HEK293 (cell line): ENCODE measurements around the gene ABCA3.

ENCODE experiments used
- CTCF ChIA-PET: fragments of 350-600 bp; formaldehyde crosslinking; extraction: SDS; loops from one replicate; lab custom pipeline; 2021; ENCODE audit warnings: antibody characterized with exemption; lab: Yijun Ruan, JAX
- POLR2A ChIA-PET: fragments of 300-600 bp; formaldehyde crosslinking; extraction: SDS; loops from one replicate; lab custom pipeline; 2020; ENCODE audit warnings: antibody characterized with exemption, inconsistent platforms; lab: Yijun Ruan, JAX
- H3K27ac ChIP-seq: fragments of 200-500 bp; sonication (Bioruptor generic); 2 replicates; pipeline ENCODE4 v1.5.1; 2014; ENCODE audit warnings: low read depth, low read length, control low read depth, inconsistent platforms; ENCODE audit errors: extremely low read depth
- H3K36me3 ChIP-seq, 2 experiments: fragments of 200-500 bp in 1 of 2; sonication (Bioruptor generic) in 1 of 2; 1 replicate in 1 of 2; 2 replicates in 1 of 2; pipeline ENCODE4 v1.5.1; 2014 to 2017; ENCODE audit warnings: inconsistent platforms in 2 of 2, low read length in 2 of 2; ENCODE audit not compliant: control insufficient read depth in 2 of 2, insufficient read depth in 1 of 2
- H3K4me1 ChIP-seq: fragments of 200-500 bp; sonication (Bioruptor generic); 2 replicates; pipeline ENCODE4 v1.5.1; 2014; ENCODE audit warnings: mild to moderate bottlenecking, low read length, inconsistent platforms; ENCODE audit not compliant: control insufficient read depth, insufficient read depth
- H3K4me3 ChIP-seq: 2 replicates; pipeline ENCODE4 v1.5.1; 2011; ENCODE audit warnings: low read depth, mild to moderate bottlenecking, control low read depth, low read length, moderate library complexity
- H3K9me3 ChIP-seq: fragments of 200-500 bp; sonication (Bioruptor generic); 2 replicates; pipeline ENCODE4 v1.5.1; 2014; ENCODE audit warnings: low read depth, low read length, inconsistent platforms; ENCODE audit not compliant: control insufficient read depth, insufficient read depth
- GFI1B ChIP-seq: fragments of 450-650 bp; formaldehyde crosslinking; IDR thresholded peaks from 2 replicates; pipeline ENCODE4 v1.5.1; 2016; ENCODE audit warnings: missing biosample characterization, missing genetic modification characterization
- GLIS2 ChIP-seq: fragments of 450-650 bp; formaldehyde crosslinking; IDR thresholded peaks from 2 replicates; pipeline ENCODE4 v1.5.1; 2016; ENCODE audit warnings: missing biosample characterization, missing genetic modification characterization
- HIC1 ChIP-seq: fragments of 450-650 bp; formaldehyde crosslinking; IDR thresholded peaks from 2 replicates; pipeline ENCODE4 v1.5.1; 2016; ENCODE audit warnings: missing biosample characterization, missing genetic modification characterization
- IKZF3 ChIP-seq: fragments of 450-650 bp; IDR thresholded peaks from 2 replicates; pipeline ENCODE4 v1.5.0; 2018; ENCODE audit warnings: missing biosample characterization, mild to moderate bottlenecking, missing genetic modification characterization, moderate library complexity
- KLF1 ChIP-seq: fragments of 450-650 bp; formaldehyde crosslinking; IDR thresholded peaks from 2 replicates; pipeline ENCODE4 v1.5.1; 2016; ENCODE audit warnings: missing biosample characterization, missing genetic modification characterization
- YY2 ChIP-seq: fragments of 450-650 bp; formaldehyde crosslinking; IDR thresholded peaks from 2 replicates; pipeline ENCODE4 v1.5.1; 2016; ENCODE audit warnings: missing biosample characterization, missing genetic modification characterization
- ZIC2 ChIP-seq: fragments of 450-650 bp; formaldehyde crosslinking; IDR thresholded peaks from 2 replicates; pipeline ENCODE4 v1.5.1; 2016; ENCODE audit warnings: missing biosample characterization, missing genetic modification characterization
- ZNF214 ChIP-seq: fragments of 450-650 bp; formaldehyde crosslinking; IDR thresholded peaks from 2 replicates; pipeline ENCODE4 v1.5.1; 2017; ENCODE audit warnings: missing biosample characterization, mild to moderate bottlenecking, missing genetic modification characterization, borderline replicate concordance
- ZNF223 ChIP-seq: fragments of 450-650 bp; formaldehyde crosslinking; IDR thresholded peaks from 2 replicates; pipeline ENCODE4 v1.5.1; 2016; ENCODE audit warnings: missing biosample characterization, missing genetic modification characterization
- ZNF394 ChIP-seq: fragments of 450-650 bp; formaldehyde crosslinking; IDR thresholded peaks from 2 replicates; pipeline ENCODE4 v1.5.1; 2016; ENCODE audit warnings: missing biosample characterization, missing genetic modification characterization, mild to moderate bottlenecking, moderate library complexity, borderline replicate concordance
- ZNF426 ChIP-seq: fragments of 450-650 bp; formaldehyde crosslinking; IDR thresholded peaks from 2 replicates; pipeline ENCODE4 v1.5.1; 2017; ENCODE audit warnings: missing biosample characterization, missing genetic modification characterization, mild to moderate bottlenecking, inconsistent platforms, moderate library complexity
- ZNF544 ChIP-seq: fragments of 450-650 bp; formaldehyde crosslinking; IDR thresholded peaks from 2 replicates; pipeline ENCODE4 v1.5.0; 2017; ENCODE audit warnings: missing biosample characterization, missing genetic modification characterization
- ZNF558 ChIP-seq: fragments of 450-650 bp; formaldehyde crosslinking; IDR thresholded peaks from 2 replicates; pipeline ENCODE4 v1.5.1; 2016; ENCODE audit warnings: missing biosample characterization, missing genetic modification characterization
- ZNF571 ChIP-seq: fragments of 450-650 bp; formaldehyde crosslinking; IDR thresholded peaks from 2 replicates; pipeline ENCODE4 v1.5.0; 2017; ENCODE audit warnings: missing biosample characterization, missing genetic modification characterization
- ZNF658 ChIP-seq: fragments of 450-650 bp; formaldehyde crosslinking; IDR thresholded peaks from 2 replicates; pipeline ENCODE4; 2016; ENCODE audit warnings: missing biosample characterization, missing genetic modification characterization
- ZNF707 ChIP-seq: fragments of 450-650 bp; formaldehyde crosslinking; IDR thresholded peaks from 2 replicates; pipeline ENCODE4 v1.5.1; 2016; ENCODE audit warnings: missing biosample characterization, missing genetic modification characterization
- ZNF747 ChIP-seq: fragments of 450-650 bp; formaldehyde crosslinking; IDR thresholded peaks from 2 replicates; pipeline ENCODE4 v1.5.1; 2016; ENCODE audit warnings: missing biosample characterization, missing genetic modification characterization
- ZNF76 ChIP-seq: fragments of 450-650 bp; formaldehyde crosslinking; IDR thresholded peaks from 2 replicates; pipeline ENCODE4; 2016; ENCODE audit warnings: low read depth, missing biosample characterization, missing genetic modification characterization, borderline replicate concordance
- ZNF830 ChIP-seq: fragments of 450-650 bp; IDR thresholded peaks from 2 replicates; pipeline ENCODE4 v1.5.0; 2018; ENCODE audit warnings: missing biosample characterization, missing genetic modification characterization, low read depth, mild to moderate bottlenecking, moderate library complexity
- ZSCAN18 ChIP-seq: fragments of 450-650 bp; formaldehyde crosslinking; IDR thresholded peaks from 2 replicates; pipeline ENCODE4 v1.5.1; 2016; ENCODE audit warnings: missing biosample characterization, missing genetic modification characterization
- TF ChIP-seq, protein P1 (sequence below): fragments of 450-650 bp; formaldehyde crosslinking; IDR thresholded peaks from 2 replicates; pipeline ENCODE4; 2016; ENCODE audit warnings: missing biosample characterization, missing genetic modification characterization
- TF ChIP-seq, protein P2 (sequence below): fragments of 450-650 bp; formaldehyde crosslinking; IDR thresholded peaks from 2 replicates; pipeline ENCODE4 v1.5.1; 2016; ENCODE audit warnings: missing biosample characterization, missing genetic modification characterization
- TF ChIP-seq, protein P3 (sequence below): fragments of 450-650 bp; formaldehyde crosslinking; IDR thresholded peaks from 2 replicates; pipeline ENCODE4 v1.5.1; 2016; ENCODE audit warnings: missing biosample characterization, missing genetic modification characterization
- TF ChIP-seq, protein P4 (sequence below): fragments of 450-650 bp; formaldehyde crosslinking; IDR thresholded peaks from 2 replicates; pipeline ENCODE4 v1.5.1; 2016; ENCODE audit warnings: missing biosample characterization, missing genetic modification characterization

ABCA3 gene

DNA sequence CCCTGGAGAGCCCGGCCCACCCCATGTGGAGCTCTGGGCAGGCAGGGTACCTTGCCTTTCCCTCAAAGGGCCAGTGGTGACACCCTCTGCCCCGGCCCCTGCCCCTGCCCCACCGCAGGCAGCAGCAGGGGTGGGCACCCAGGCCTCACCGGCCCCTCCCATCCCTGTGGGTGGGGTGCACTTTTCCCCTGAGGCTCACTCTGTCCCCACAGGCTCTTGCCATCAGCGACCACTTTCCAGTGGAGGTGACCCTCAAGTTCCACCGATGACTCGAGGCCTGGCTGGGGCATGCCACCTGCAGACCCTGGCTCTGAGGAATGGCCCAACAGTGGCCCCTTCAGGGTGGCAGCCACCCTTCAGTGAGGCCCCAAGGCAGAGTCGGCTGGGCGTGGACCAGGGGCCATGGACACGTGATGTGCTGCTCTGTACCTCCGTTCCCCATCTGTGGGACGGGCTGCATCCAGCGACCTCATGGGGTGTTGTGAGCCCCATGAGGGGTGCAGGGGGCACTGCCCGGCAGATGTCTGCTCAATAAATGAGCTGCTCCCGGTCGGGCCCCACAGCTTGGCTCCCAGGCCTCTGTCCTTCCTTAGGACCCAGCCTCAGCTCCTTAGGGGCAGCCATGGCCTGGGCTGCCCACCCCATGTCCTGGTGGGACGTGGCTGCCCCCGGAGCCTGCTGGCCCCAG, 102.2 kb downstream of the ABCA3 start:
- ChIA-PET CTCF (interaction anchor here (0.5 to 0.8 kb wide), 2 partner anchors 263 to 688 kb away, joined by 3 read pairs; no protein-coding TSS in a partner anchor), POLR2A (interaction anchor here (0.6 to 5.3 kb wide), 9 partner anchors 9 to 83 kb away, joined by 3 to 48 read pairs (median 7); partner anchors contain the start of genes ECI1, MLST8, PGP and TRAF7)
- Histone ChIP-seq H3K9me3 (no peaks in the 10 kb centered on the region), H3K4me1 (peaks cover 4% of the 10 kb centered on the region; the same call in 1 of the 2 replicates), H3K36me3 (peaks cover 3 to 50% of the 10 kb centered on the region in 2 experiments; a peak in 2 of 3 replicates), H3K4me3 (no peak overlapping the region), H3K27ac (no peak overlapping the region)
- TF ChIP-seq ZSCAN18 (tag by site-specific recombination), result no peak
- TF ChIP-seq ZNF214 (tag by site-specific recombination), result no peak
- TF ChIP-seq ZNF571, result no peak
- TF ChIP-seq GFI1B (tag by site-specific recombination), result no peak
- TF ChIP-seq ZNF830, result no peak
- no peak for TF ChIP-seq IKZF3
- TF ChIP-seq ZNF658, result no peak
- no peak for TF ChIP-seq ZNF223
- TF ChIP-seq, protein P1, sequence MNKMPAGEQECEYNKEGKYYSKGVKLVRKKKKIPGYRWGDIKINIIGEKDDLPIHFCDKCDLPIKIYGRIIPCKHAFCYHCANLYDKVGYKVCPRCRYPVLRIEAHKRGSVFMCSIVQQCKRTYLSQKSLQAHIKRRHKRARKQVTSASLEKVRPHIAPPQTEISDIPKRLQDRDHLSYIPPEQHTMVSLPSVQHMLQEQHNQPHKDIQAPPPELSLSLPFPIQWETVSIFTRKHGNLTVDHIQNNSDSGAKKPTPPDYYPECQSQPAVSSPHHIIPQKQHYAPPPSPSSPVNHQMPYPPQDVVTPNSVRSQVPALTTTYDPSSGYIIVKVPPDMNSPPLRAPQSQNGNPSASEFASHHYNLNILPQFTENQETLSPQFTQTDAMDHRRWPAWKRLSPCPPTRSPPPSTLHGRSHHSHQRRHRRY (tag by site-specific recombination), result no peak
- no peak for TF ChIP-seq ZNF747 (tag by site-specific recombination)
- TF ChIP-seq ZNF707 (tag by site-specific recombination), result no peak
- TF ChIP-seq, protein P2, sequence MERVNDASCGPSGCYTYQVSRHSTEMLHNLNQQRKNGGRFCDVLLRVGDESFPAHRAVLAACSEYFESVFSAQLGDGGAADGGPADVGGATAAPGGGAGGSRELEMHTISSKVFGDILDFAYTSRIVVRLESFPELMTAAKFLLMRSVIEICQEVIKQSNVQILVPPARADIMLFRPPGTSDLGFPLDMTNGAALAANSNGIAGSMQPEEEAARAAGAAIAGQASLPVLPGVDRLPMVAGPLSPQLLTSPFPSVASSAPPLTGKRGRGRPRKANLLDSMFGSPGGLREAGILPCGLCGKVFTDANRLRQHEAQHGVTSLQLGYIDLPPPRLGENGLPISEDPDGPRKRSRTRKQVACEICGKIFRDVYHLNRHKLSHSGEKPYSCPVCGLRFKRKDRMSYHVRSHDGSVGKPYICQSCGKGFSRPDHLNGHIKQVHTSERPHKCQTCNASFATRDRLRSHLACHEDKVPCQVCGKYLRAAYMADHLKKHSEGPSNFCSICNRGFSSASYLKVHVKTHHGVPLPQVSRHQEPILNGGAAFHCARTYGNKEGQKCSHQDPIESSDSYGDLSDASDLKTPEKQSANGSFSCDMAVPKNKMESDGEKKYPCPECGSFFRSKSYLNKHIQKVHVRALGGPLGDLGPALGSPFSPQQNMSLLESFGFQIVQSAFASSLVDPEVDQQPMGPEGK (tag by site-specific recombination), result peak; percentile 13; the same call in 1 of the 2 replicates
- peak; percentile 60 for TF ChIP-seq KLF1 (tag by site-specific recombination)
- no peak for TF ChIP-seq ZIC2
- peak; percentile 67 for TF ChIP-seq HIC1
- no peak for TF ChIP-seq ZNF544 (tag by site-specific recombination)
- 0 out of 2 replicates have a peak, but pooled peaks have one; percentile 49 for TF ChIP-seq GLIS2
- TF ChIP-seq YY2 (tag by site-specific recombination), result no peak
- TF ChIP-seq, protein P3, sequence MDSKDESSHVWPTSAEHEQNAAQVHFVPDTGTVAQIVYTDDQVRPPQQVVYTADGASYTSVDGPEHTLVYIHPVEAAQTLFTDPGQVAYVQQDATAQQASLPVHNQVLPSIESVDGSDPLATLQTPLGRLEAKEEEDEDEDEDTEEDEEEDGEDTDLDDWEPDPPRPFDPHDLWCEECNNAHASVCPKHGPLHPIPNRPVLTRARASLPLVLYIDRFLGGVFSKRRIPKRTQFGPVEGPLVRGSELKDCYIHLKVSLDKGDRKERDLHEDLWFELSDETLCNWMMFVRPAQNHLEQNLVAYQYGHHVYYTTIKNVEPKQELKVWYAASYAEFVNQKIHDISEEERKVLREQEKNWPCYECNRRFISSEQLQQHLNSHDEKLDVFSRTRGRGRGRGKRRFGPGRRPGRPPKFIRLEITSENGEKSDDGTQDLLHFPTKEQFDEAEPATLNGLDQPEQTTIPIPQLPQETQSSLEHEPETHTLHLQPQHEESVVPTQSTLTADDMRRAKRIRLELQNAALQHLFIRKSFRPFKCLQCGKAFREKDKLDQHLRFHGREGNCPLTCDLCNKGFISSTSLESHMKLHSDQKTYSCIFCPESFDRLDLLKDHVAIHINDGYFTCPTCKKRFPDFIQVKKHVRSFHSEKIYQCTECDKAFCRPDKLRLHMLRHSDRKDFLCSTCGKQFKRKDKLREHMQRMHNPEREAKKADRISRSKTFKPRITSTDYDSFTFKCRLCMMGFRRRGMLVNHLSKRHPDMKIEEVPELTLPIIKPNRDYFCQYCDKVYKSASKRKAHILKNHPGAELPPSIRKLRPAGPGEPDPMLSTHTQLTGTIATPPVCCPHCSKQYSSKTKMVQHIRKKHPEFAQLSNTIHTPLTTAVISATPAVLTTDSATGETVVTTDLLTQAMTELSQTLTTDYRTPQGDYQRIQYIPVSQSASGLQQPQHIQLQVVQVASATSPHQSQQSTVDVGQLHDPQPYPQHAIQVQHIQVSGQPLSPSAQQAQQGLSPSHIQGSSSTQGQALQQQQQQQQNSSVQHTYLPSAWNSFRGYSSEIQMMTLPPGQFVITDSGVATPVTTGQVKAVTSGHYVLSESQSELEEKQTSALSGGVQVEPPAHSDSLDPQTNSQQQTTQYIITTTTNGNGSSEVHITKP (tag by site-specific recombination), result 0 out of 2 replicates have a peak, but pooled peaks have one; percentile 23
- TF ChIP-seq, protein P4, sequence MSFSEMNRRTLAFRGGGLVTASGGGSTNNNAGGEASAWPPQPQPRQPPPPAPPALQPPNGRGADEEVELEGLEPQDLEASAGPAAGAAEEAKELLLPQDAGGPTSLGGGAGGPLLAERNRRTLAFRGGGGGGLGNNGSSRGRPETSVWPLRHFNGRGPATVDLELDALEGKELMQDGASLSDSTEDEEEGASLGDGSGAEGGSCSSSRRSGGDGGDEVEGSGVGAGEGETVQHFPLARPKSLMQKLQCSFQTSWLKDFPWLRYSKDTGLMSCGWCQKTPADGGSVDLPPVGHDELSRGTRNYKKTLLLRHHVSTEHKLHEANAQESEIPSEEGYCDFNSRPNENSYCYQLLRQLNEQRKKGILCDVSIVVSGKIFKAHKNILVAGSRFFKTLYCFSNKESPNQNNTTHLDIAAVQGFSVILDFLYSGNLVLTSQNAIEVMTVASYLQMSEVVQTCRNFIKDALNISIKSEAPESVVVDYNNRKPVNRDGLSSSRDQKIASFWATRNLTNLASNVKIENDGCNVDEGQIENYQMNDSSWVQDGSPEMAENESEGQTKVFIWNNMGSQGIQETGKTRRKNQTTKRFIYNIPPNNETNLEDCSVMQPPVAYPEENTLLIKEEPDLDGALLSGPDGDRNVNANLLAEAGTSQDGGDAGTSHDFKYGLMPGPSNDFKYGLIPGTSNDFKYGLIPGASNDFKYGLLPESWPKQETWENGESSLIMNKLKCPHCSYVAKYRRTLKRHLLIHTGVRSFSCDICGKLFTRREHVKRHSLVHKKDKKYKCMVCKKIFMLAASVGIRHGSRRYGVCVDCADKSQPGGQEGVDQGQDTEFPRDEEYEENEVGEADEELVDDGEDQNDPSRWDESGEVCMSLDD (tag by site-specific recombination), result no peak
- TF ChIP-seq ZNF426, result no peak
- no peak for TF ChIP-seq ZNF76 (tag by site-specific recombination)
- TF ChIP-seq ZNF394 (tag by site-specific recombination), result no peak
- no peak for TF ChIP-seq ZNF558 (tag by site-specific recombination)
